H1 (cell line): ENCODE measurements around the gene EXOG. TPM values are rescaled to one million over a fixed set of nuclear protein-coding genes. Genes with fewer than 3 reads are reported as not detected.

Experiments used
- CTBP2 ChIP-seq: IDR thresholded peaks from 2 replicates; pipeline ENCODE4 v1.7.0; 2011; ENCODE audit warnings: borderline replicate concordance, mild to moderate bottlenecking, moderate library complexity, mixed read lengths, low read length; ENCODE audit not compliant: insufficient read depth, insufficient read length
- GTF2F1 ChIP-seq: IDR thresholded peaks from 2 replicates; pipeline ENCODE4 v1.6.1; 2012; ENCODE audit warnings: low read depth, low read length, improper control_type of control experiment, borderline replicate concordance
- MAX ChIP-seq: IDR thresholded peaks from 2 replicates; pipeline ENCODE4 v1.6.1; 2012; ENCODE audit warnings: inconsistent platforms
- SP4 ChIP-seq: IDR thresholded peaks from 2 replicates; pipeline ENCODE4 v1.6.1; 2012; ENCODE audit warnings: low read length, inconsistent platforms
- polyA plus RNA-seq, 7 experiments: library from polyadenylated mRNA; depleted of rRNA in 3 of 7; stranded (reverse) in 5 of 7; unstranded in 2 of 7; fragments of >200 nt in 5 of 7; fragments of 200-250 nt in 2 of 7; gene quantifications; 1 replicate in 5 of 7; 2 replicates in 1 of 7; 4 replicates in 1 of 7; pipeline versions ENCODE4 v1.2.1 to v1.2.3, GENCODE V29; 2011 to 2013; ENCODE audit warnings: missing spikeins in 2 of 7, mixed read lengths in 2 of 7
- total RNA-seq: library from RNA; stranded (reverse); fragmentation: NEBNext Ultra II Directional; extraction: Animal tissue kit (Norgen Biotek cat#: 25700); gene quantifications from 2 replicates; pipeline ENCODE4 v1.2.1, GENCODE V29; 2021
- TF ChIP-seq, protein P1 (sequence below): IDR thresholded peaks from 2 replicates; pipeline ENCODE4 v1.6.1; 2011; ENCODE audit warnings: low read length, improper control_type of control experiment

The EXOG gene
- total and polyA plus RNA-seq, 2 of the 8 experiments (the other 6 are each of a cell fraction or from before 2014, with no cell fraction given): 7.2 to 12.9 TPM

GRCh38 chr3:38561746-38562466 is 65.8 kb downstream of the EXOG start (continued):
- TF ChIP-seq, protein P1, sequence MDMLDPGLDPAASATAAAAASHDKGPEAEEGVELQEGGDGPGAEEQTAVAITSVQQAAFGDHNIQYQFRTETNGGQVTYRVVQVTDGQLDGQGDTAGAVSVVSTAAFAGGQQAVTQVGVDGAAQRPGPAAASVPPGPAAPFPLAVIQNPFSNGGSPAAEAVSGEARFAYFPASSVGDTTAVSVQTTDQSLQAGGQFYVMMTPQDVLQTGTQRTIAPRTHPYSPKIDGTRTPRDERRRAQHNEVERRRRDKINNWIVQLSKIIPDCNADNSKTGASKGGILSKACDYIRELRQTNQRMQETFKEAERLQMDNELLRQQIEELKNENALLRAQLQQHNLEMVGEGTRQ: no peak
- TF ChIP-seq CTBP2 (no peak), SP4 (no peak), GTF2F1 (no peak), MAX (no peak)
